Neural cell (in vitro differentiated cells): ENCODE data around the gene VSTM4. TPM values are rescaled to one million over a fixed set of nuclear protein-coding genes. Genes with fewer than 3 reads are reported as not detected.

Experiments used
- H2AFZ ChIP-seq: fragments of 200-600, 300-800 bp; sonication (generic), shearing (Covaris generic); 2 replicates; pipeline ENCODE4 v1.6.0; 2014; ENCODE audit warnings: low read depth, mild to moderate bottlenecking, antibody characterized with exemption, low read length, moderate library complexity
- H3F3A ChIP-seq: fragments of 200-600 bp; shearing (Covaris generic); 2 replicates; pipeline ENCODE4 v1.6.1; 2016; ENCODE audit warnings: mild to moderate bottlenecking, moderate library complexity, mixed read lengths, antibody characterized with exemption, low read length; ENCODE audit not compliant: insufficient read depth, poor library complexity, severe bottlenecking
- H3K27ac ChIP-seq: fragments of 200-600, 300-800 bp; sonication (generic), shearing (Covaris generic); 2 replicates; pipeline ENCODE4 v1.5.1; 2014; ENCODE audit warnings: mild to moderate bottlenecking, low read length, moderate library complexity
- H3K27me3 ChIP-seq: fragments of 300-800, 200-600 bp; sonication (generic), shearing (Covaris generic); 2 replicates; pipeline ENCODE4 v1.6.0; 2014; ENCODE audit warnings: mild to moderate bottlenecking, low read depth, low read length, moderate library complexity; ENCODE audit not compliant: insufficient read depth
- H3K36me3 ChIP-seq: fragments of 300-800, 200-600 bp; sonication (generic), shearing (Covaris generic); 2 replicates; pipeline ENCODE4 v1.5.1; 2014; ENCODE audit warnings: mild to moderate bottlenecking, antibody characterized with exemption, low read length, moderate library complexity; ENCODE audit not compliant: insufficient read depth
- H3K4me2 ChIP-seq: fragments of 300-800, 200-600 bp; sonication (generic), shearing (Covaris generic); 2 replicates; pipeline ENCODE4 v1.6.0; 2014; ENCODE audit warnings: mild to moderate bottlenecking, low read length
- H3K4me3 ChIP-seq: fragments of 300-800, 200-600 bp; sonication (generic), shearing (Covaris generic); 2 replicates; pipeline ENCODE4 v1.5.1; 2014; ENCODE audit warnings: mild to moderate bottlenecking, low read length, moderate library complexity
- H3K79me2 ChIP-seq: fragments of 200-600 bp; shearing (Covaris generic); replicated peaks from 2 replicates; pipeline ENCODE4 v1.6.0; 2014; ENCODE audit warnings: mild to moderate bottlenecking, low read length, moderate library complexity; ENCODE audit not compliant: insufficient read depth
- H3K9ac ChIP-seq: fragments of 300-800, 200-600 bp; sonication (generic), shearing (Covaris generic); 2 replicates; pipeline ENCODE4 v1.6.1; 2016; ENCODE audit warnings: mild to moderate bottlenecking, low read length, mixed read lengths
- H3K9me2 ChIP-seq: fragments of 200-600 bp; shearing (Covaris generic); 2 replicates; pipeline ENCODE4 v1.6.1; 2016; ENCODE audit warnings: mild to moderate bottlenecking, low read length, mixed read lengths; ENCODE audit not compliant: insufficient read depth
- H3K9me3 ChIP-seq: fragments of 200-600, 300-800 bp; sonication (generic), shearing (Covaris generic); 2 replicates; pipeline ENCODE4 v1.6.1; 2016; ENCODE audit warnings: mild to moderate bottlenecking, mixed run types, low read length, moderate library complexity, mixed read lengths
- H4K20me1 ChIP-seq: fragments of 200-600 bp; shearing (Covaris generic); 2 replicates; pipeline ENCODE4 v1.6.1; 2016; ENCODE audit warnings: mild to moderate bottlenecking, mixed run types; ENCODE audit not compliant: insufficient read depth
- CTCF ChIP-seq: fragments of 450-650 bp; IDR thresholded peaks from 2 replicates; pipeline ENCODE4 v1.5.1; 2014; ENCODE audit warnings: antibody characterized with exemption, mild to moderate bottlenecking, moderate library complexity; ENCODE audit not compliant: poor library complexity, severe bottlenecking
- EP300 ChIP-seq: fragments of 450-650 bp; conservative IDR thresholded peaks from 2 replicates; pipeline ENCODE4 v1.6.1; 2014; ENCODE audit warnings: antibody characterized with exemption, mild to moderate bottlenecking, moderate library complexity; ENCODE audit not compliant: poor library complexity, severe bottlenecking
- EZH2 ChIP-seq: fragments of 200-600, 300-800 bp; shearing (Covaris generic), sonication (generic); IDR thresholded peaks from 2 replicates; pipeline ENCODE4 v1.6.1; 2014; ENCODE audit warnings: antibody characterized with exemption, low read length, borderline replicate concordance, mild to moderate bottlenecking; ENCODE audit not compliant: insufficient read depth, poor library complexity, severe bottlenecking
- MXI1 ChIP-seq: fragments of 450-650 bp; conservative IDR thresholded peaks from 2 replicates; pipeline ENCODE4 v1.6.1; 2014; ENCODE audit warnings: antibody characterized with exemption, mild to moderate bottlenecking; ENCODE audit not compliant: poor library complexity, severe bottlenecking
- POLR2AphosphoS5 ChIP-seq: IDR thresholded peaks from 2 replicates; pipeline ENCODE4 v1.6.1; 2012
- RAD21 ChIP-seq: fragments of 450-650 bp; conservative IDR thresholded peaks from 2 replicates; pipeline ENCODE4 v1.6.1; 2014; ENCODE audit warnings: antibody characterized with exemption, mild to moderate bottlenecking, moderate library complexity
- REST ChIP-seq: IDR thresholded peaks from 2 replicates; pipeline ENCODE4 v1.6.1; 2012; ENCODE audit warnings: borderline replicate concordance
- SMC3 ChIP-seq: fragments of 450-650 bp; conservative IDR thresholded peaks from 2 replicates; pipeline ENCODE4 v1.6.1; 2014; ENCODE audit warnings: antibody characterized with exemption, mild to moderate bottlenecking, moderate library complexity; ENCODE audit not compliant: poor library complexity
- TAF1 ChIP-seq: IDR thresholded peaks from 2 replicates; pipeline ENCODE4 v1.6.1; 2012; ENCODE audit warnings: low read depth
- polyA plus RNA-seq: library from polyadenylated mRNA; depleted of rRNA; stranded (reverse); fragments of >200 nt; gene quantifications from 2 replicates; pipeline ENCODE4 v1.2.3, GENCODE V29; 2014

VSTM4 gene
- polyA plus RNA-seq, 1 donor from 2014 or later = 0.52 TPM

- Histone ChIP-seq H3K9me2 (no peaks in the 10 kb centered on the region), H2AFZ (no peak overlapping the region), H3K27ac (no peak overlapping the region), H4K20me1 (no peaks in the 10 kb centered on the region), H3F3A (no peaks in the 10 kb centered on the region), H3K9me3 (no peaks in the 10 kb centered on the region), H3K4me2 (no peak overlapping the region), H3K36me3 (no peaks in the 10 kb centered on the region), H3K9ac (no peak overlapping the region), H3K79me2 (no peaks in the 10 kb centered on the region), H3K27me3 (no peaks in the 10 kb centered on the region), H3K4me3 (no peak overlapping the region)
- TF ChIP-seq CTCF (no peak), EP300 (no peak), EZH2 (no peak), MXI1 (no peak), POLR2AphosphoS5 (no peak), SMC3 (no peak), RAD21 (no peak), REST (no peak), TAF1 (no peak)
Measured at GRCh38 chr10:49029666-49030065, 85.7 kb downstream of the VSTM4 start.

- TF ChIP-seq SMC3 = no peak
- no peak for TF ChIP-seq POLR2AphosphoS5
- TF ChIP-seq RAD21 = no peak
- no peak for TF ChIP-seq REST
- no peak for TF ChIP-seq TAF1
- no peak for TF ChIP-seq EP300
- TF ChIP-seq MXI1 = no peak
- no peak for TF ChIP-seq CTCF
- TF ChIP-seq EZH2 = no peak
- no peaks in the 10 kb centered on the region for H3K9me2 ChIP-seq
Measured at GRCh38 chr10:49028639-49029038, 86.7 kb downstream of the VSTM4 start.

More at GRCh38 chr10:49028639-49029038, 86.7 kb downstream of the VSTM4 start:
- H3K9ac ChIP-seq = no peak overlapping the region
- no peaks in the 10 kb centered on the region for H3K9me3 ChIP-seq
- no peaks in the 10 kb centered on the region for H3F3A ChIP-seq
- no peaks in the 10 kb centered on the region for H4K20me1 ChIP-seq
- no peaks in the 10 kb centered on the region for H3K79me2 ChIP-seq
- H3K4me3 ChIP-seq = no peak overlapping the region
- H2AFZ ChIP-seq = no peak overlapping the region
- no peaks in the 10 kb centered on the region for H3K36me3 ChIP-seq
- H3K4me2 ChIP-seq = no peak overlapping the region
- no peak overlapping the region for H3K27ac ChIP-seq
- no peaks in the 10 kb centered on the region for H3K27me3 ChIP-seq
